IMR-90 (cell line): ENCODE results near the gene VCL. TPM values are rescaled to one million over a fixed set of nuclear protein-coding genes. Genes with fewer than 3 reads are reported as not detected.

Source experiments
- ATAC-seq: fragments of 200-7000 bp; cut with Tn5 transposase; 2 replicates; pipeline ENCODE4 v1.9.1; 2020; ENCODE audit warnings: low read depth, mild to moderate bottlenecking, moderate library complexity
- BruUV-seq: library from RNA; stranded (reverse); fragments of 400-500 nt; replicated peaks from 2 replicates; lab custom pipeline; 2021; lab: Mats Ljungman, UMichigan
- CTCF ChIA-PET: fragments of 300-600 bp; formaldehyde crosslinking; extraction: SDS; loops from one replicate; lab custom pipeline; 2021; ENCODE audit warnings: antibody characterized with exemption; lab: Yijun Ruan, JAX
- POLR2A ChIA-PET: fragments of 300-600 bp; sonication (Branson Sonifier 250); formaldehyde crosslinking; loops from one replicate; lab custom pipeline; 2022; ENCODE audit warnings: antibody characterized with exemption; ENCODE audit not compliant: unreplicated experiment; lab: Charles Lee
- DNase-seq: peaks from one replicate; pipeline ENCODE4 v3.0.0; 2013
- H2AFZ ChIP-seq: replicated peaks from 2 replicates; pipeline ENCODE3; 2013; ENCODE audit warnings: low read length, mild to moderate bottlenecking; ENCODE audit not compliant: poor library complexity
- H2AK5ac ChIP-seq: 2 replicates; pipeline ENCODE4 v1.6.1; 2013; ENCODE audit warnings: low read depth, low read length, inconsistent platforms
- H2AK9ac ChIP-seq: replicated peaks from 2 replicates; pipeline ENCODE3; 2013; ENCODE audit warnings: mild to moderate bottlenecking, low read depth, low read length, moderate library complexity; ENCODE audit not compliant: poor library complexity
- H2BK120ac ChIP-seq: 2 replicates; pipeline ENCODE4 v1.6.1; 2013; ENCODE audit warnings: low read depth, low read length, inconsistent platforms
- H2BK15ac ChIP-seq: 3 replicates; pipeline ENCODE4 v1.6.1; 2013; ENCODE audit warnings: low read depth, low read length, inconsistent platforms
- H2BK20ac ChIP-seq: 2 replicates; pipeline ENCODE4 v1.6.1; 2013; ENCODE audit warnings: low read depth, mild to moderate bottlenecking, inconsistent platforms, low read length, moderate library complexity
- H2BK5ac ChIP-seq: 2 replicates; pipeline ENCODE4 v1.6.1; 2013; ENCODE audit warnings: mild to moderate bottlenecking, low read depth, low read length, inconsistent platforms; ENCODE audit not compliant: poor library complexity, severe bottlenecking
- H3K14ac ChIP-seq: replicated peaks from 2 replicates; pipeline ENCODE4 v1.6.1; 2013; ENCODE audit warnings: low read depth, low read length, inconsistent platforms
- H3K18ac ChIP-seq: 2 replicates; pipeline ENCODE4 v1.6.1; 2013; ENCODE audit warnings: low read depth, low read length, control low read depth
- H3K23ac ChIP-seq: 2 replicates; pipeline ENCODE4 v1.6.1; 2013; ENCODE audit warnings: low read depth, low read length, inconsistent platforms
- H3K27ac ChIP-seq: 2 replicates; pipeline ENCODE4 v1.5.1; 2013; ENCODE audit warnings: mild to moderate bottlenecking, control low read depth, low read length; ENCODE audit not compliant: insufficient read depth
- H3K27me3 ChIP-seq: 2 replicates; pipeline ENCODE4 v1.6.1; 2013; ENCODE audit warnings: low read length; ENCODE audit not compliant: control insufficient read depth, insufficient read depth
- H3K36me3 ChIP-seq: 2 replicates; pipeline ENCODE4 v1.6.1; 2013; ENCODE audit warnings: low read length, mixed read lengths; ENCODE audit not compliant: control insufficient read depth, insufficient read depth
- H3K4ac ChIP-seq: 2 replicates; pipeline ENCODE4 v1.6.1; 2013; ENCODE audit warnings: low read depth, low read length, inconsistent platforms
- H3K4me1 ChIP-seq: 2 replicates; pipeline ENCODE4 v1.6.1; 2013; ENCODE audit warnings: low read length, mixed read lengths; ENCODE audit not compliant: control insufficient read depth, insufficient read depth
- H3K4me2 ChIP-seq: 2 replicates; pipeline ENCODE4 v1.6.1; 2013; ENCODE audit warnings: low read depth, mild to moderate bottlenecking, control low read depth, low read length, moderate library complexity
- H3K4me3 ChIP-seq: 2 replicates; pipeline ENCODE4 v1.5.1; 2013; ENCODE audit warnings: low read depth, mild to moderate bottlenecking, control low read depth, low read length, moderate library complexity; ENCODE audit not compliant: insufficient read depth
- H3K56ac ChIP-seq: 2 replicates; pipeline ENCODE4 v1.6.1; 2013; ENCODE audit warnings: low read length, inconsistent platforms; ENCODE audit not compliant: insufficient read depth; ENCODE audit errors: extremely low read depth
- H3K79me1 ChIP-seq, 2 experiments: 2 replicates each; pipeline ENCODE4 v1.6.1; 2013; ENCODE audit warnings: low read length in 2 of 2, inconsistent platforms in 1 of 2, low read depth in 1 of 2
- H3K9ac ChIP-seq: 2 replicates; pipeline ENCODE4 v1.6.1; 2013; ENCODE audit warnings: low read depth, low read length, control low read depth
- H3K9me1 ChIP-seq: 2 replicates; pipeline ENCODE4 v1.6.1; 2013; ENCODE audit warnings: low read length, inconsistent platforms; ENCODE audit not compliant: insufficient read depth
- H3K9me3 ChIP-seq: 2 replicates; pipeline ENCODE4 v1.6.1; 2013; ENCODE audit warnings: low read length; ENCODE audit not compliant: control insufficient read depth, insufficient read depth
- H4K20me1 ChIP-seq: 2 replicates; pipeline ENCODE4 v1.6.1; 2013; ENCODE audit warnings: low read length, inconsistent platforms; ENCODE audit not compliant: insufficient read depth
- H4K5ac ChIP-seq: 2 replicates; pipeline ENCODE4 v1.6.1; 2013; ENCODE audit warnings: mild to moderate bottlenecking, low read depth, low read length, control low read depth
- H4K8ac ChIP-seq, 2 experiments: 2 replicates each; pipeline ENCODE4 v1.6.1; 2013; ENCODE audit warnings: low read depth in 2 of 2, low read length in 2 of 2, control low read depth in 1 of 2, inconsistent platforms in 1 of 2
- H4K91ac ChIP-seq: 2 replicates; pipeline ENCODE4 v1.6.1; 2013; ENCODE audit warnings: low read depth, low read length, inconsistent platforms; ENCODE audit not compliant: insufficient read depth
- CEBPB ChIP-seq: IDR thresholded peaks from 2 replicates; pipeline ENCODE4 v1.6.1; 2012; ENCODE audit warnings: low read depth, low read length, improper control_type of control experiment
- CHD1 ChIP-seq: IDR thresholded peaks from 2 replicates; pipeline ENCODE4 v1.6.1; 2012; ENCODE audit warnings: low read depth, low read length, improper control_type of control experiment
- CTCF ChIP-seq: conservative IDR thresholded peaks from 2 replicates; pipeline ENCODE4 v1.5.1; 2012; ENCODE audit warnings: mild to moderate bottlenecking, low read depth, low read length, improper control_type of control experiment
- ELK1 ChIP-seq: fragments of 150-350 bp; IDR thresholded peaks from 2 replicates; pipeline ENCODE4 v1.6.1; 2016; ENCODE audit warnings: low read depth, mild to moderate bottlenecking, low read length, moderate library complexity, borderline replicate concordance
- FOS ChIP-seq: fragments of 150-350 bp; IDR thresholded peaks from 2 replicates; pipeline ENCODE4 v1.6.1; 2016; ENCODE audit warnings: low read depth, low read length
- MAFK ChIP-seq: IDR thresholded peaks from 2 replicates; pipeline ENCODE4 v1.6.1; 2012; ENCODE audit warnings: low read depth, low read length, improper control_type of control experiment
- MAZ ChIP-seq: IDR thresholded peaks from 2 replicates; pipeline ENCODE4 v1.6.1; 2012; ENCODE audit warnings: low read depth, mild to moderate bottlenecking, low read length, improper control_type of control experiment, moderate library complexity, borderline replicate concordance
- MXI1 ChIP-seq: IDR thresholded peaks from 2 replicates; pipeline ENCODE4 v1.6.1; 2012; ENCODE audit warnings: low read depth, mild to moderate bottlenecking, low read length, moderate library complexity, borderline replicate concordance
- POLR2A ChIP-seq: IDR thresholded peaks from 2 replicates; pipeline ENCODE4 v1.6.1; 2012; ENCODE audit warnings: mild to moderate bottlenecking, low read depth, low read length
- RAD21 ChIP-seq: IDR thresholded peaks from 2 replicates; pipeline ENCODE4 v1.6.1; 2012; ENCODE audit warnings: low read length, improper control_type of control experiment
- RCOR1 ChIP-seq: IDR thresholded peaks from 2 replicates; pipeline ENCODE4 v1.6.1; 2012; ENCODE audit warnings: mild to moderate bottlenecking, low read length, improper control_type of control experiment; ENCODE audit not compliant: insufficient replicate concordance
- RFX5 ChIP-seq: IDR thresholded peaks from 2 replicates; pipeline ENCODE4 v1.8.0; 2012; ENCODE audit warnings: low read depth, mild to moderate bottlenecking, low read length, moderate library complexity
- SMC3 ChIP-seq: fragments of 150-350 bp; IDR thresholded peaks from 2 replicates; pipeline ENCODE4 v1.6.1; 2016; ENCODE audit warnings: low read depth, mild to moderate bottlenecking, antibody characterized with exemption, low read length, moderate library complexity
- USF2 ChIP-seq: fragments of 150-350 bp; IDR thresholded peaks from 2 replicates; pipeline ENCODE4 v1.6.1; 2017; ENCODE audit warnings: mild to moderate bottlenecking, antibody characterized with exemption, low read length, low read depth
- WGBS, 2 experiments: methylation state at CpG; one replicate each; pipeline versions ENCODE4 v1.1.5 to v1.1.7; 2013; ENCODE audit warnings: missing lambda C conversion rate in 2 of 2; ENCODE audit not compliant: insufficient read length in 1 of 2; ENCODE audit errors: extremely low coverage in 2 of 2; 5-methylcytosine and 5-hydroxymethylcytosine counted together
- dilution Hi-C: fragments of 300-500 bp; cut with HindIII; formaldehyde crosslinking; loops from one replicate; pipeline ENCODE4 v1.14.3; 2018; ENCODE audit warnings: low sequenced_read_pairs; ENCODE audit not compliant: unreplicated experiment
- in situ Hi-C: fragments of 300-500 bp; cut with MboI; formaldehyde crosslinking; loops from 3 replicates; pipeline ENCODE4 v1.14.3; 2019; ENCODE audit warnings: low sequenced_read_pairs, inconsistent platforms, mixed read lengths
- intact Hi-C: fragments of 100-400 bp; cut with micrococcal nuclease; formaldehyde crosslinking; loops from 2 replicates; pipeline ENCODE4 v1.10.0; 2022
- polyA plus RNA-seq, 3 experiments: library from polyadenylated mRNA; depleted of rRNA; stranded (reverse); fragments of >200 nt; gene quantifications; 2 replicates each; pipeline ENCODE4 v1.2.3, GENCODE V29; 2012; ENCODE audit warnings: low replicate concordance in 1 of 3
- total RNA-seq: library from RNA; depleted of rRNA; stranded (reverse); fragments of >200 nt; gene quantifications from 2 replicates; pipeline ENCODE4 v1.2.3, GENCODE V29; 2012

Gene VCL
- total and polyA plus RNA-seq, 2 of the 4 experiments (the other 2 are of a cell fraction) = 227 to 283 TPM

- H3K9me3 ChIP-seq = no peaks in the 10 kb centered on the region
- no peak overlapping the region for H3K9ac ChIP-seq
- no TSS peak for BruUV-seq
- H2AK9ac ChIP-seq = no peak overlapping the region
- no CpG with 5 or more reads among the region's 2 CpGs for WGBS, 2 experiments
- H3K4ac ChIP-seq = peak overlapping the region; percentile 83
- peak overlapping the region; percentile 3; the same call in 1 of the 2 replicates for H3K4me2 ChIP-seq
- peak overlapping the region; percentile 40; the same call in 1 of the 2 replicates for H4K91ac ChIP-seq
- H3K79me1 ChIP-seq = peaks cover 14 to 51% of the 10 kb centered on the region in 2 experiments; a peak in 3 of 4 replicates
- ChIA-PET POLR2A (interaction anchor here (0.6 kb wide), 1 partner anchor 43 kb away, joined by 3 read pairs; no protein-coding TSS in a partner anchor), CTCF (interaction anchor here (1.1 kb wide), 1 partner anchor 11 kb away, joined by 7 read pairs; no protein-coding TSS in a partner anchor)
- peak overlapping the region; percentile 99 for H2BK5ac ChIP-seq
- 0 out of 2 replicates have a peak overlapping the region, but pooled peaks have one; percentile 20 for H2BK20ac ChIP-seq
- H4K20me1 ChIP-seq = peaks cover 62% of the 10 kb centered on the region
- DNase-seq (peak; percentile 94), ATAC-seq (peak; percentile 85)
- H2AK5ac ChIP-seq = no peak overlapping the region
- H3K4me3 ChIP-seq = no peak overlapping the region
- peaks cover 22% of the 10 kb centered on the region for H3K36me3 ChIP-seq
- H2BK120ac ChIP-seq = peak overlapping the region; percentile 70
- intact Hi-C loops (no loop called here), dilution Hi-C loops (no loop called here), in situ Hi-C loops (no loop called here)
- TF ChIP-seq CTCF = no peak
- no peak for TF ChIP-seq MXI1
- no peak for TF ChIP-seq USF2
- no peak for TF ChIP-seq RCOR1
- TF ChIP-seq ELK1 = no peak
- no peak for TF ChIP-seq RAD21
- no peak for TF ChIP-seq MAZ
- no peak for TF ChIP-seq SMC3
- no peak for TF ChIP-seq POLR2A
- TF ChIP-seq CHD1 = no peak
- TF ChIP-seq RFX5 = no peak
- peak; percentile 81 for TF ChIP-seq CEBPB
- TF ChIP-seq FOS = peak; percentile 27; the same call in 1 of the 2 replicates
- no peak for TF ChIP-seq MAFK
- peak overlapping the region; percentile 37; the same call in 1 of the 2 replicates for H3K23ac ChIP-seq
- H3K56ac ChIP-seq = no peak overlapping the region
- no peak overlapping the region for H2AFZ ChIP-seq
- H4K8ac ChIP-seq = peak overlapping the region in 1 of 2 experiments; percentile 71; a peak in 2 of 4 replicates
- peaks cover 22% of the 10 kb centered on the region for H3K9me1 ChIP-seq
- no peak overlapping the region for H2BK15ac ChIP-seq
- peak overlapping the region; percentile 85 for H3K27ac ChIP-seq
- peak overlapping the region; percentile 51; the same call in 1 of the 2 replicates for H3K14ac ChIP-seq
- no peaks in the 10 kb centered on the region for H3K27me3 ChIP-seq
- peaks cover 17% of the 10 kb centered on the region for H3K4me1 ChIP-seq
- peak overlapping the region; percentile 3 for H3K18ac ChIP-seq
- no peak overlapping the region for H4K5ac ChIP-seq
Measured at GRCh38 chr10:74047304-74047703, 49.4 kb downstream of the VCL start.
